ENCODE results near the gene TRDMT1. TPM values are rescaled to one million over a fixed set of nuclear protein-coding genes. Genes with fewer than 3 reads are reported as not detected.

The TRDMT1 gene
- total RNA-seq, 1 donor from 2014 or later: 4.2 TPM

- no peak for DNase-seq (ENCODE audit: low spot score)
- no peak overlapping the region for H3K4me3 Mint-ChIP-seq (ENCODE audit: low read depth)
- H3K36me3 Mint-ChIP-seq (ENCODE audit: low read depth): no peaks in the 10 kb centered on the region
- H3K27ac Mint-ChIP-seq: no peak overlapping the region
- H3K4me1 Mint-ChIP-seq (ENCODE audit: low read depth): peaks cover 9% of the 10 kb centered on the region
- peaks cover 7% of the 10 kb centered on the region for H3K27me3 Mint-ChIP-seq (ENCODE audit: low read depth)
- H3K9me3 Mint-ChIP-seq: no peaks in the 10 kb centered on the region
- intact Hi-C loops (cut with micrococcal nuclease): no loop called here
These were observed 24.5 kb downstream of the TRDMT1 start for GRCh38 chr10:17177014-17177413.

GRCh38 chr10:17176091-17176490 lies 25.4 kb downstream of the TRDMT1 start:
- peaks cover 9% of the 10 kb centered on the region for H3K4me1 Mint-ChIP-seq (ENCODE audit: low read depth)
- H3K36me3 Mint-ChIP-seq (ENCODE audit: low read depth): no peaks in the 10 kb centered on the region
- DNase-seq (ENCODE audit: low spot score): no peak
- peaks cover 7% of the 10 kb centered on the region for H3K27me3 Mint-ChIP-seq (ENCODE audit: low read depth)
- H3K4me3 Mint-ChIP-seq (ENCODE audit: low read depth): no peak overlapping the region
- H3K9me3 Mint-ChIP-seq: no peaks in the 10 kb centered on the region
- no peak overlapping the region for H3K27ac Mint-ChIP-seq
- intact Hi-C loops (cut with micrococcal nuclease): no loop called here

- intact Hi-C loops (cut with micrococcal nuclease): no loop called here
- Mint-ChIP-seq H3K27ac (no peak overlapping the region), H3K4me3 (ENCODE audit: low read depth) (no peak overlapping the region), H3K4me1 (ENCODE audit: low read depth) (peaks cover 9% of the 10 kb centered on the region), H3K36me3 (ENCODE audit: low read depth) (no peaks in the 10 kb centered on the region), H3K27me3 (ENCODE audit: low read depth) (peaks cover 7% of the 10 kb centered on the region), H3K9me3 (no peaks in the 10 kb centered on the region)
- no peak for DNase-seq (ENCODE audit: low spot score)
These were observed 25.9 kb downstream of the TRDMT1 start for GRCh38 chr10:17175551-17175950.

DNA sequence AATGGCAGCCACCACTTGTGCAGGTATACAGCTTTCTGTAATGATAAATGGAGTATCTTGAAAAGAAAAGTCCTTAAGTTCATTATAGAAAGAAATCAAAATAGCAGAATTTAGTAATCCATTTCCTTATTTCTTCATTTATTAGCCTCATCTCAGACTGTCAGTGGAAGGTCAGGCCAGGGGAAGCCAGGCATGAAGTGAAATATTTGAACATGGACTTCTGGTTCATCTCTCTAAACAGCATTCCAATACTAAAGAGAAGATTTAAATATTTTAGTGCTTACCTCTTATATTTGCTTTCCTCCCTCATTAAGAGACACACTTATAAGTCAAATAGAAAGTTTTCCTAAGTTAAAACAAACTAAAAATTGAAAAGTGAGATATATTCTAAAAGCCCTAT lies 26.8 kb downstream of the TRDMT1 start:
- intact Hi-C loops (cut with micrococcal nuclease): no loop called here
- DNase-seq (ENCODE audit: low spot score): no peak
- Mint-ChIP-seq H3K4me3 (ENCODE audit: low read depth) (no peak overlapping the region), H3K27me3 (ENCODE audit: low read depth) (peaks cover 4% of the 10 kb centered on the region), H3K36me3 (ENCODE audit: low read depth) (no peaks in the 10 kb centered on the region), H3K4me1 (ENCODE audit: low read depth) (peaks cover 9% of the 10 kb centered on the region), H3K27ac (no peak overlapping the region), H3K9me3 (no peaks in the 10 kb centered on the region)

GRCh38 chr10:17171141-17171641 lies 30.3 kb downstream of the TRDMT1 start:
- intact Hi-C loops (cut with micrococcal nuclease): no loop called here
- H3K4me3 Mint-ChIP-seq (ENCODE audit: low read depth): no peak overlapping the region
- no peaks in the 10 kb centered on the region for H3K27me3 Mint-ChIP-seq (ENCODE audit: low read depth)
- no peaks in the 10 kb centered on the region for H3K9me3 Mint-ChIP-seq
- no peak overlapping the region for H3K27ac Mint-ChIP-seq
- peaks cover 9% of the 10 kb centered on the region for H3K4me1 Mint-ChIP-seq (ENCODE audit: low read depth)
- no peak for DNase-seq (ENCODE audit: low spot score)
- no peaks in the 10 kb centered on the region for H3K36me3 Mint-ChIP-seq (ENCODE audit: low read depth)

DNA sequence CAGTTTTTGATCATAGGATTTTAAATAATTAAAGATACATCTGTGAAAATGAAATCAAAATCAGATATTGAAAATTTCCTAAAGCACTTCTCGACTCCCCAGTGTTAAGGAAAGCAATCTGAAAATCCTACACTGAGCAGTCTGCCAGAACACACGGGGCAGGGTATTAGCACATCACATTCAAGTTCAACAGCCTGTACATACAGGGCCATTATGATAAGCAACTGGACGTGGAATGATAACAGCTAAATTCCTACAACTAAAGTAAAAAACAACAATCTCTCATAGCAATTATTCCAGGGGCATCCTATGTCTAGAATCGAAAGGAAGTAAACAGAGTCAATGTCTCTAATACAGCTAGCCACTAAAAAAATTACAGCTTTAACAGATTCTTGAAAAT lies 31.7 kb downstream of the TRDMT1 start:
- no peak overlapping the region for H3K4me3 Mint-ChIP-seq (ENCODE audit: low read depth)
- no peak overlapping the region for H3K27ac Mint-ChIP-seq
- no peaks in the 10 kb centered on the region for H3K4me1 Mint-ChIP-seq (ENCODE audit: low read depth)
- H3K27me3 Mint-ChIP-seq (ENCODE audit: low read depth): no peaks in the 10 kb centered on the region
- intact Hi-C loops (cut with micrococcal nuclease): no loop called here
- H3K9me3 Mint-ChIP-seq: no peaks in the 10 kb centered on the region
- no peak for DNase-seq (ENCODE audit: low spot score)
- H3K36me3 Mint-ChIP-seq (ENCODE audit: low read depth): no peaks in the 10 kb centered on the region

DNA sequence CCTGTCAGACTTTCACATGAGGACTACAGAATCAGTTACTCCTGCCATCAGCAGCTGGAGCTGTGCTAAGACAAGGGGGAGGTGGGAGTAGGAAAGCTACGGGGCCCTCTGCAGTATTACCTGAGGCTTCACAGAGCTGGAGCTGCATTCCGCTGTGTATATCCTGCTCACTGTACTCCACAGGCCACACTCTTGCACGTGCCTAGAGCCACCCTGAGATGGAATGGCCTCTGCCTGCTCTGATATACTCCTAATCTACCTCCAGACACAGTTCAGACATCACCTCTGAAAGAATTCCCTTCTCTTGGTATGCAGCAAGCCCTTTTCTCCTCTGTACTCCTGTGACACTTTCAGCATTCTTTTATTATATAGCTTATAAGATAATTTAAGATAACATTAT lies 34.8 kb downstream of the TRDMT1 start:
- H3K4me1 Mint-ChIP-seq (ENCODE audit: low read depth): no peaks in the 10 kb centered on the region
- H3K27me3 Mint-ChIP-seq (ENCODE audit: low read depth): no peaks in the 10 kb centered on the region
- no peaks in the 10 kb centered on the region for H3K9me3 Mint-ChIP-seq
- H3K36me3 Mint-ChIP-seq (ENCODE audit: low read depth): no peaks in the 10 kb centered on the region
- intact Hi-C loops (cut with micrococcal nuclease): no loop called here
- no peak overlapping the region for H3K27ac Mint-ChIP-seq
- DNase-seq (ENCODE audit: low spot score): no peak
- H3K4me3 Mint-ChIP-seq (ENCODE audit: low read depth): no peak overlapping the region

DNA sequence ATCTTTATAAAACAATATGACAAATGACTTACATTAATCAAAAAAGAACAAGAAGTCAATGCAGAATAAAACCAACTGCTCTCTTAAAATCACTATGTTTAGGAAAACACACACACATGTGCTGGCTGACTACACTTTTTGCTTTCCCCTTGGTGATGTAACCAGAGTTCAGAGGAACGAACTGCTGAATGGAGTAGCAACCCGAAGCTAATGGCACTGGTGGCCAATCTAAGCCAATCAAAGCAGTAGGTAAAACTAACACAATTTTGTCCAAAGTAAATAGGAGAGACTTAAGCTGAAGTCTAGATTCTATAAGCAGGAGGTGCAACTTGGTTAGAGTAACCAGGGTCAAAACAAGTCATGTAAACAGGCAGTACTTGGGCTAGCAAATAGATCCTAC lies 38.6 kb downstream of the TRDMT1 start:
- DNase-seq (ENCODE audit: low spot score): no peak
- Mint-ChIP-seq H3K4me1 (ENCODE audit: low read depth) (no peaks in the 10 kb centered on the region), H3K36me3 (ENCODE audit: low read depth) (no peaks in the 10 kb centered on the region), H3K4me3 (ENCODE audit: low read depth) (no peak overlapping the region), H3K9me3 (no peaks in the 10 kb centered on the region), H3K27ac (no peak overlapping the region), H3K27me3 (ENCODE audit: low read depth) (no peaks in the 10 kb centered on the region)
- intact Hi-C loops (cut with micrococcal nuclease): no loop called here

GRCh38 chr10:17161775-17162174 lies 39.7 kb downstream of the TRDMT1 start:
- no peak overlapping the region for H3K27ac Mint-ChIP-seq
- no peak for DNase-seq (ENCODE audit: low spot score)
- intact Hi-C loops (cut with micrococcal nuclease): no loop called here
- H3K36me3 Mint-ChIP-seq (ENCODE audit: low read depth): no peaks in the 10 kb centered on the region
- H3K27me3 Mint-ChIP-seq (ENCODE audit: low read depth): no peaks in the 10 kb centered on the region
- H3K9me3 Mint-ChIP-seq: no peaks in the 10 kb centered on the region
- no peak overlapping the region for H3K4me3 Mint-ChIP-seq (ENCODE audit: low read depth)
- H3K4me1 Mint-ChIP-seq (ENCODE audit: low read depth): no peaks in the 10 kb centered on the region

- intact Hi-C loops (cut with micrococcal nuclease): no loop called here
- no peak overlapping the region for H3K27ac Mint-ChIP-seq
- no peaks in the 10 kb centered on the region for H3K27me3 Mint-ChIP-seq (ENCODE audit: low read depth)
- no peaks in the 10 kb centered on the region for H3K9me3 Mint-ChIP-seq
- H3K36me3 Mint-ChIP-seq (ENCODE audit: low read depth): no peaks in the 10 kb centered on the region
- no peak for DNase-seq (ENCODE audit: low spot score)
- H3K4me1 Mint-ChIP-seq (ENCODE audit: low read depth): peaks cover 2% of the 10 kb centered on the region
- H3K4me3 Mint-ChIP-seq (ENCODE audit: low read depth): no peak overlapping the region
These were observed 44.4 kb downstream of the TRDMT1 start for GRCh38 chr10:17157024-17157423.

DNA sequence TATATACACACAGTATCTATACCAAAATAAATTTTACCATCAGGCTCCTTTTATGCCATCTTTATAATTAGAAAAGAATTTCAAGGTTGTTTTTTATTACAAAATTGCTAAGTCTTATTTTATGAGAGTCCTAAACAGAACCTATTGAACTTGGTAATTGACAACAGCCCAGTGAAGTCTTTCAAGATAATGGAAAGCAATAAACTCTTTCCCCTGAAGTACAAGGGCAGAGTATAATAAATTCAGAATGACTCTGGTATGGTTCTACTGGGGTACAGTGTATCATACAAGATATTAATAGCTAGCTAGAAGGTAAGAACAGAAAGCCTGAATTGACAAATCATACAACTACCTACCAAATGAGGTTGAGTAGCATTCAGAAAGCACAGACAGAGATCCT lies 45.6 kb downstream of the TRDMT1 start:
- no peaks in the 10 kb centered on the region for H3K36me3 Mint-ChIP-seq (ENCODE audit: low read depth)
- intact Hi-C loops (cut with micrococcal nuclease): no loop called here

GRCh38 chr10:17154116-17154515 lies 47.4 kb downstream of the TRDMT1 start:
- peaks cover 2% of the 10 kb centered on the region for H3K4me1 Mint-ChIP-seq (ENCODE audit: low read depth)
- no peak overlapping the region for H3K4me3 Mint-ChIP-seq (ENCODE audit: low read depth)
- H3K27ac Mint-ChIP-seq: no peak overlapping the region
- peaks cover 1% of the 10 kb centered on the region for H3K27me3 Mint-ChIP-seq (ENCODE audit: low read depth)
- intact Hi-C loops (cut with micrococcal nuclease): no loop called here
- no peak for DNase-seq (ENCODE audit: low spot score)
- H3K9me3 Mint-ChIP-seq: no peaks in the 10 kb centered on the region
- no peaks in the 10 kb centered on the region for H3K36me3 Mint-ChIP-seq (ENCODE audit: low read depth)

More for the DNA sequence above, 45.6 kb downstream of the TRDMT1 start:
- DNase-seq (ENCODE audit: low spot score): no peak
- Mint-ChIP-seq H3K9me3 (no peaks in the 10 kb centered on the region), H3K27me3 (ENCODE audit: low read depth) (no peaks in the 10 kb centered on the region), H3K4me1 (ENCODE audit: low read depth) (peaks cover 2% of the 10 kb centered on the region), H3K4me3 (ENCODE audit: low read depth) (no peak overlapping the region), H3K27ac (no peak overlapping the region)

DNA sequence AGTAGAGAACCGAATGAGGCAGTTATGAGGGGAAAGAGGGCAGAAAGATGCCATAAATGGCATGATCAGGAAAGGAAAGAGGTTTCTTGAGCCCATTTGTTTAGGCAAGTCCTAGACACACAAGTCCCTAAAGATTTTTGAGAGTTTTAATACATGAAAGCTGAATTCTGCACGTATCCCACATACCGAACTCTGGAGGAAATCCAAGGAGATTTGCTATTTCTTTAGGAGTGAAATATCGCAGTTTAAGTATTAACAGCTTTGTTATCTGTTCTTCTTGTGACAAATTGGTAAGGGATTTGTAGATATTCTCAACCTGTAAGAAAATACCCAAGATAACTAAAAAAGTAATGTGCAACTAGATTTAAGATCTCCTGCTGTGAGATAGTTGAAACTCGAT lies 48.2 kb downstream of the TRDMT1 start:
- Mint-ChIP-seq H3K27me3 (ENCODE audit: low read depth) (peaks cover 1% of the 10 kb centered on the region), H3K4me3 (ENCODE audit: low read depth) (no peak overlapping the region), H3K9me3 (no peaks in the 10 kb centered on the region), H3K27ac (no peak overlapping the region), H3K4me1 (ENCODE audit: low read depth) (peaks cover 2% of the 10 kb centered on the region), H3K36me3 (ENCODE audit: low read depth) (no peaks in the 10 kb centered on the region)
- no peak for DNase-seq (ENCODE audit: low spot score)
- intact Hi-C loops (cut with micrococcal nuclease): no loop called here

- Mint-ChIP-seq H3K4me1 (ENCODE audit: low read depth) (peaks cover 2% of the 10 kb centered on the region), H3K27ac (no peak overlapping the region), H3K4me3 (ENCODE audit: low read depth) (no peak overlapping the region), H3K9me3 (no peaks in the 10 kb centered on the region), H3K36me3 (ENCODE audit: low read depth) (no peaks in the 10 kb centered on the region), H3K27me3 (ENCODE audit: low read depth) (peaks cover 1% of the 10 kb centered on the region)
- no peak for DNase-seq (ENCODE audit: low spot score)
- intact Hi-C loops (cut with micrococcal nuclease): no loop called here
These were observed 49.8 kb downstream of the TRDMT1 start for GRCh38 chr10:17151716-17152115.

All from activated T-helper 2 cell treated with anti-CD3 and anti-CD28 coated beads, Interferon-gamma antibody, Interleukin-2, Interleukin-4, amounts not matched to agents 10 μg/mL and 5 μg/mL and 100 μg/mL, durations not matched to agents 14 hours and 24 hours and 36 hours (primary cell).